Hepatic stellate cell (primary cell): ENCODE data around the gene SNPH.

Experiments
- DNase-seq: peaks from one replicate; pipeline ENCODE4 v3.0.0; 2011; ENCODE audit warnings: low spot score

Gene SNPH

DNA sequence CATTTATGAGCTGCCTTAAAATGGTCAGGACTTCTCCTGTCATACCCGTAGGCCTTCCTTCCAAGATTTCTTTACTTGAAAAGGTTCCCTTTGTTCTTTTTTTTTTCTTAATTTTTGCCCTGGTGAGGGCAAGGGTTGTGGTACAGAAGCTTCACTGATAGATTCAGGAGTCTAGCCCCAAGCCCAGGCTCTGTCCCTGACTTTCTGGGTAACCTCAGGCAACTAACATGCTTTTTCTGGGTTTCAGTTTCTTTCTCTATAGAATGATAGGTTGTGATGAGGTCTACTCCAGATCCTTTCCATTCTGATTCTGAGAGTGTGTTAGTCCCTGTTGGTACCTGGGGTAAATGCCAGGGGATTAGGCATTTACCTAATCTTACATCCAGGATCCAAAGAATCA, 21.2 kb downstream of the SNPH start:
- no peak for DNase-seq

- no peak for DNase-seq
Observed at GRCh38 chr20:1287787-1288569, 21.9 kb downstream of the SNPH start.

GRCh38 chr20:1291191-1291741, 25.2 kb downstream of the SNPH start:
- peak; percentile 37 for DNase-seq

GRCh38 chr20:1292620-1293019, 26.5 kb downstream of the SNPH start:
- no peak for DNase-seq

DNA sequence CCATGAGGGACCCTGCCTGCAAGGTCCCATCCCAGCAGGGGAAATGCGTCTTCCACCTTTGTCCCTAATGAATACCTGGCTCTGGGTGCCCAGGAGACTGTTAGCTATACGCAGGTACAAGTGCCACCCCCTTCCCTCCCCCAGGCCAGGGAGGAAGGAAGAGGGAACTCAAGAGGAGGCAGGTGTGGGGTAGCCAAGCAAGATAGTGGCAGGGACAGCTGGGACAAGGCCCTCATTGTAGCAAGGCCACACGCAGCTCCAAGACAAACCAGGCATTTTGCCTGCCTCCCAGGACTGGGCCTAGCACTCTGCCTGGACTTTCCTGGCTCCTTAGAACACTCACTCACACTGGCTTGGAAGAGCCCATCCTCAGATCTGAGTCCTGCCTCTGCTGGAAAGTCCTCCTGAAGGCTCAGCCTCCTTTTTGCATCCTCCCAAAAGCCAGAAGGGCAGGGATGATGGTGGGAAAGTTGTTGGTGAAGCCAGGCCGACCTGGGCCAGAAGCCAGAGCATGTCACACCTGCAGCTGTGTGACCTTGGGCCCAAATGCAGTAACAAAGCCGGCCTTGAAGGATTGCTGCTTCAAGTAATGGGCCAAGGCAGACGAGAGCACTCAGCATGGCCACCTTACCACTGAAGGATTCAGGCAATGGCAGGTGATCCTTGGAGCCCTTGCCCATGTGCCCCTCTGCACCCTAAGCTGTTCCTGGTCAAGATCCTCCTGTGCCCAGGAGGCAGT, 27.7 kb downstream of the SNPH start:
- no peak for DNase-seq

GRCh38 chr20:1294497-1294896, 28.4 kb downstream of the SNPH start:
- DNase-seq: no peak

- DNase-seq: no peak
Observed at GRCh38 chr20:1295276-1295930, 29.3 kb downstream of the SNPH start.

- DNase-seq: no peak
Observed at GRCh38 chr20:1296117-1296610, 30.1 kb downstream of the SNPH start.

DNA sequence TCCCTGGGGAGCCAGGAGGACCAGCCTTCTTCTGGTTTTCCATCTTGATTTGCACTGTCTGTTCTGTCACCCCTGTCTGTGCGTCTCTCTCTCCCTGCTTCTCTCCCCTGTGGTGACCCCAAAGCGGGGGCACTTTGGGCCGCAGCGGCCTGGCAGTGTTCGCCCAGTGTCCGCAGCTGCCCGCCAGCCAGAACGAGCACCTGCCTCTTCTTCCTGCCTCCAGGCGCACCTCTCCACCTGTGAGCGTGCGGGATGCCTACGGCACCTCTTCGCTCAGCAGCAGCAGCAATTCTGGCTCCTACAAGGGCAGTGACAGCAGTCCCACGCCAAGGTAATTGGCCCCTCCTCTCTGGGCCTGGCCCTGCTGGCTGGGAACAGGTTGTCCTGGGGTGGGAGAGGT, 30.8 kb downstream of the SNPH start:
- DNase-seq: no peak

GRCh38 chr20:1297486-1297885, 31.4 kb downstream of the SNPH start:
- no peak for DNase-seq

- no peak for DNase-seq
Observed at GRCh38 chr20:1298166-1298565, 32.1 kb downstream of the SNPH start.

- no peak for DNase-seq
Observed at GRCh38 chr20:1298888-1299511, 32.9 kb downstream of the SNPH start.

GRCh38 chr20:1299522-1299921, 33.4 kb downstream of the SNPH start:
- no peak for DNase-seq

DNA sequence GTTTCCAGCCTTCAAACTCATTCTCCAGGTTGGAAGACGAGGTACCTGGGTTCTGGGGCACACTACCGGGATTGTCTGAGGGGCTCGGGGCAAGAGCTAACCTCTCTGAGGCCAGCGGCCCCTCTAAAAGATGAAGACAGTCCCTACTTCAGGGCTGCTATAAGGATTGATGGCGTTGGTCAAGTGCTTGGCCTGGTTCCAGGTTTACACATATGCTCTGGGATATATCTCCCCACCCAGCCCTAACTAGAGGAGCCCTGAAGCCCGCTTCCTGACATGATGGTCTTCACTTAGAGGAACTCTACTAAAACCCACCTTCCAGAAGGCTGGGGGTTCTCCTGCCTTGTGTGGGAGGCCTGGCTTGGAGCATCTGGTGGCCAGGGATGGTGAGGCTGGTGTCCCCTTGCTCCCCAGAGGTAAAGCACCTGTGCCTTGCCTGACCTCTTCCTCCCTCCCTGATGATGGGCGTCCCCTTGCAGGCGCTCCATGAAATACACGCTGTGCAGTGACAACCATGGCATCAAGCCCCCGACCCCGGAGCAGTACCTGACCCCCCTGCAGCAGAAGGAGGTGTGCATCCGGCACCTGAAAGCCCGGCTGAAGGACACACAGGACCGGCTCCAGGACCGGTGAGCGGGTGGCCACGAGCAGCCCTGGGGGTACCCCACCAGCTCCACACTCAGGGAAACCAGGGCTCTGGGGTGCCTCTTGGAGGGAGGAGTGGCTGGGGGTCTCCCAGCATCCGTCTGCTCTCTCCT, 34.2 kb downstream of the SNPH start:
- DNase-seq: no peak

DNA sequence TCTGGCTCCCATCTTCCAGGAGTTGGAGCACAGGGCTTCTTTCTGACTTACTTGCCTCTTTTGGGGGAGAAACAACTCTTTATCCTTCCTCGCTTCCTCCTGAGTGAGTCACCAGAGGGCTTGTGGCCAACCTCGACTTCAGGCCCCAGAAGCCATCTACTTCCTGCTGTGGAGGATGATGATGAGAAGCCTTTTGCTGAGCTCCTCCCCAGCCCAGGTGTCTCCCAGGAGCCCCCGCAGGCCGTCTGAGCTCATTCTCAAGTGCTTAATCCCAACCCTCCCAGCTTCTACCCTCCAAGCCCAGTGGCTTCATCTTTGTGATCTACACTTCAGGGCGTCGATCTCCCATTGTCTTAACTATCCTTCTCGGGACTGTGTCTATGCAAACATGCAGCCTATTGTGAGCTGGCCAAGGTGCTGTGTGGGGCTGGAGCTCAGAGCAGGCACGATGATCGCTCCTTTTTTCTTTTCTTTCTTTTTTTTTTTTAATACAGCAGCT, 35.0 kb downstream of the SNPH start:
- peak; percentile 68 for DNase-seq

DNA sequence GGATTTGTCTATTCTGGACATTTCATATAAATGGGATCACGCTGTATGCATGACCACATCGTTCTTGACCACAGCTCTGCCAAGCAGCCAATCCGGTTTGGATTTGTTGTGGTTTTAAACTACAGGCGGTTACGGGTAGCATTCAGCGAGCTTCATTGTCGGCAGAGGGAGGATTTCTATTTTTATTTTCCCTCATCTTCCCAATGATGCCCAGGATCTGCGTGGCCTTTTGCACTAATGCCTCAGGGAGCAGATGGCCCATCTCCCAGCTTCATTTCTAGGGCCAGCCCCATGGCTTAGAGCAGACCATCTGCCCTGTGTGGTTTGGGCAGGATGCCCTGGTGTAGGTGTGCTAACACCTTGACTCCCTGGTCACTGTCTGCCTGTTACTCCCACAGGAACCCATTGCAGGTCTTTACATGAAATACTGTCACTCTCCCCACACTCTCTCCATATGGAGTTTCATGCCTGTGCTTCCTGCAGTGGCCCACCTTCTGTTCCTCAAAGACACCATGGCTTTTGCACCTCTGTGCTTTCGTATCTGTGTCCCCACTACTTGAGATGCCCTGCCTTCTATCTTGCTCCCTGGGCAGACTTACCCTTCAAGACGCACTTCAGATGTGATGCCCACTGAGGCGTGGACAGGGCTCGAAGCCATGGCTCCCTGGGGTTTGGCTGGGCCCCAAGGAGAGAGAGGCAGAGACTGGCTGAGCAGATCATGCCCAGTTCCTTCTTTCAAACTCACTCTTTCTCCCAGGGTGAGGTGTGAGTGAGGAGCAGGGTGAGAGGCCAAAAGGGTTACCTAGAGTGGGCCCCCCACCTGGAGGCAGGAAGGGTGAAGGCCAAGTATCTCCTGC, 36.8 kb downstream of the SNPH start:
- DNase-seq: no peak

DNA sequence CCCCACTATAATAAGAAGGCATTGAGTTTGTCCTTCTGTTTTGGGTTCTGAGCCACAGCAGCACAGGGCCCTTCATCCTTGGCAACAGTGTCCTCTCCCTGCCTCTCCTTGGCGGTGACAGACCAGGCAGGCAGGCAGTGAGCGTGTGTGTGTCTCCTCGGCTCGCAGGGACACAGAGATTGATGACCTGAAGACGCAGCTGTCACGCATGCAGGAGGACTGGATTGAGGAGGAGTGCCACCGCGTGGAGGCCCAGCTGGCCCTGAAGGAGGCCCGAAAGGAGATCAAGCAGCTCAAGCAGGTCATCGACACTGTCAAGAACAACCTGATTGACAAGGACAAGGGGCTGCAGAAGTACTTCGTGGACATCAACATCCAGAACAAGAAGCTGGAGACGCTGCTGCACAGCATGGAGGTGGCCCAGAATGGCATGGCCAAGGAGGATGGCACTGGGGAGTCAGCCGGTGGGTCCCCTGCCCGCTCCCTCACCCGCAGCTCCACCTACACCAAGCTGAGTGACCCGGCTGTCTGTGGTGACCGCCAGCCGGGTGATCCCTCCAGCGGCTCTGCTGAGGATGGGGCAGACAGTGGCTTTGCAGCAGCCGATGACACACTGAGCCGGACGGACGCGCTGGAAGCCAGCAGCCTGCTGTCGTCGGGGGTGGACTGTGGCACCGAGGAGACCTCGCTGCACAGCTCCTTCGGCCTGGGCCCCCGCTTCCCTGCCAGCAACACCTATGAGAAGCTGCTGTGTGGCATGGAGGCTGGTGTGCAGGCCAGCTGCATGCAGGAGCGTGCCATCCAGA, 38.8 kb downstream of the SNPH start:
- no peak for DNase-seq

DNA sequence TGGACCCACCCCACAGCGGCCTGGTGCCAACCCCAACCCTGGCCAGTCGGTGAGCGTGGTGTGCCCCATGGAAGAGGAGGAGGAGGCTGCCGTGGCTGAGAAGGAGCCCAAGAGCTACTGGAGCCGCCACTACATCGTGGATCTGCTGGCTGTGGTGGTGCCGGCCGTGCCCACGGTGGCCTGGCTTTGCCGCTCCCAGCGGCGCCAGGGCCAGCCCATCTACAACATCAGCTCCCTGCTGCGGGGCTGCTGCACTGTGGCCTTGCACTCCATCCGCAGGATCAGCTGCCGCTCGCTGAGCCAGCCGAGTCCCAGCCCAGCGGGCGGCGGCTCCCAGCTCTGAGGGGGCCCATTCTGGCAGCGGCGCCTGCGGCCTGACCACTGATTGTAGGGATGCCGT, 39.6 kb downstream of the SNPH start:
- DNase-seq: no peak
